ENCODE measurements around the gene GNAI1.

GNAI1 gene

DNA sequence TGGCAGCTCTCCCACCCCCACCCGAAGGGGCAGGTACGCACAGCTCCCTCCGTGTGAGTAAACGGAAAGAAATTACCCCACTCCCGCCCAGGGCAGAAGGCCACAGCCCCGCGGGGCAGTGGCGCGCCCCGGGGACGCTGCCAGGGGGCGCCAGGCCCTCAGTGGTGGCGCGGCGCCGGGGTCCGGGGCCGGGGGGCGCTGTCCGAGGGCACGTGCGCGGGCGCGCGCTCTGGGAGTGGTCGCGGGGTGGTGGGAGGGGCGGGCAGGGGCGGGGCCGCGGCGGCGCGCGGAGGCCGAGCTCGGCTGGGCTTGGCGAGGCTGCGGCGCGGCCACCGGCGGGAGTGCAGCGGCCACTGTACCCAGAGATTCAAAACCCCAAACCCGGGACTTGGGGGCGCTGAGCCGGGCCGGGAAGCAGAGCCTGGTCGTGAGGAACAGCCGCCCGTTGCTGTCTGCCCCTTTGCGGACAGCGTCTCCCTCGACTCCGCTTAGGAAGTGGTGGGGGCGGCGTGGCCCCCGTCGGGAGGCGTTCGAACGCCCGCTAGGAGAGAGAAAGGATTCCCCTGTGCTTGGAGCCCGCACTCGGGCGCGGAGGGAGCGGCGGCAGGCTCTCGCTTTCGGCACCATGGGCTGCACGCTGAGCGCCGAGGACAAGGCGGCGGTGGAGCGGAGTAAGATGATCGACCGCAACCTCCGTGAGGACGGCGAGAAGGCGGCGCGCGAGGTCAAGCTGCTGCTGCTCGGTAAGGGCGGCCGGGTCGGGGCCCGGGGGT is at the start of gene GNAI1:
TSS of gene GNAI1 (plus strand) at position 296 of the 773 bp plus-strand sequence. CDS start at position 626, 330 bp downstream.
- peak; percentile 68 for DNase-seq

DNA sequence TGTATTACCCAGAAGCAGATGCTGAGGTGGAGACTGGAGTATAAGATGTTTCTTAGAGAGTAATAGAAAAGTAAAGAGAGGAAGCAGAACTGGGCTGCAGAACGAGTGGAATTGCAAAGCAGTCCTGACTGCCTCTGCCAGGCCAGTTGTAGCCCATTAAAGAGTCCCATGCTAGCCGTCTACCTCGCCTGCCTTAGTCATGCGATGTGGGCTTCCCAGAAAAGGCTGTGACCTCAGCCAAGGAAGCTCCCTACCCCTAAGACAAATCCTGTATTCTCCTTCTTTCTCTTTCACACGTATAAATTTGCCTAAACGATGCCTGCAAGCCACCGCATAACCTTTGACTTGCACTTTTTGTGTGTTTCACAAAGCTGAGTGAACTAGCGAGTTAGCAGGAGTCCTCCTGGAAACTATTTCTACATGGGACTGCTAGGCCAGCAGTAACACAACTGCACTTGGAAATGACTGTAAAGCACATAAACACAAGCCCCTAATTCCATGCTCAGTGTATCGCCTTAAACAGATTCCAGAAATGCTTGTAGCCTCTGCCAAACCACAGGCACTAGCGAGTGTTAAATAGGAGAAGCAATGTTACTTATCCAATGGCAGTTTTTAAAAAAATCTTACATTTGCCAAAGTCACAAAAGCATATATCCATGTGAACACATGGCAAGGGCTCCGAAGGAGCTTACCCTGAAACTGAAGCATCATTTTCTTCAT is 47.4 kb upstream of the GNAI1 start:
- DNase-seq: no peak

DNA sequence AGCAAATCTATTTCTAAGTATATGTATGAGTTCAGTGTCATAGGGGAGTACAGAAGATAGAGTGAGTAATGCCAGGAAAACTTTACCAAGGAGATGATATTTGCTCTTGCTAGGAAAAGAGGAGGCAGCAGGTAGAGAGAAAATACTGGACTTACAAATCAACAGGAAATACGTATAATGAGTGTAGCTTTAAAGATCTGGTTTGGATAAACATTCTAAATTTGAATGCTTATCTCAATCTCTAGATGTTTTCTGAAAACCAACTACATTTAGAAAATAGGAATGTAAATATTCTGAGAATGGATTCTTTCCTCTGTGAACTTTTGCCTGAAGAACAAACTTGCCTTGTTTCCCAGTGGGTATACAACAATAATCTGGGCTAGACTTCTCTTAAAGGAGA is 46.9 kb upstream of the GNAI1 start:
- no peak for DNase-seq

- DNase-seq: no peak
These were observed 45.9 kb upstream of the GNAI1 start for GRCh38 chr7:80088705-80089104.

GRCh38 chr7:80089366-80089765 is 45.3 kb upstream of the GNAI1 start:
- DNase-seq: no peak

- DNase-seq: no peak
These were observed 41.3 kb upstream of the GNAI1 start for GRCh38 chr7:80093349-80093748.

DNA sequence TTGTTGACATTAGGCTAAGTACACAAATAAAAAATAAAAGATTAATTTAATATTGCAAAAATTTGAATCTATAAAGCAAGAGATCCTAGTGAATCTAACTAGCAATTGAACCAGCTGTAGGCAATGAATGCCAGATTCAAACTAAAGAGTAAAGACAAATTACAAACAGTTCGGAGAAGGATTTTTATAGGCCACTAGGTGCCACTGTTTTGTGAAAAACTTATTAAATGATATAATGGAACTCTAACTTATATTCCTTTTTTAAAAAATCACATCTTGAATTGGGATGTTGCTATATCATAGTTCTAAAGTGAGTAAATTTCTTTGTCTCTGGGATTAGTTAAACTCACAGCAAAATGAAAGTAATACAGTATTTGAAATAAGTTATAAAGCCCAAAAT is 39.1 kb upstream of the GNAI1 start:
- peak; percentile 38 for DNase-seq

DNA sequence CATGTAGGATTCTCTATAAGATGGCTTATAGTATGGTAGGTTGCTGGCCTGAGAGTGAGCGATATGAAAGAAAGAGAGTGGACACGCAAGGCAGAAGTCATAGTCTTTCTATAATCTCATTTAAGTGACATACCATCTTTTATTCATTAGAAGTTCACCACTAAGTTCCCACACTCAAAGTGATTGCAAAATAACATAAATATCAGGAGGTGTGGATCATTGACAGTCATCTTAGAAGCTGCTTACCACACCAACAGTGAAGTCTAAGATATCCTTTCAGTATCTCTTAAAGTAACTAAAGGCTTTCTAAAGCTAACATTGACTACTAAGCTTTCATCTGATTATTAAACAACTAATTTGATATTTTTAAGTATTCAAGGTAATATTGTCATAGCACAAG is 36.9 kb upstream of the GNAI1 start:
- DNase-seq: no peak

- no peak for DNase-seq
These were observed 35.8 kb upstream of the GNAI1 start for GRCh38 chr7:80098795-80099194.

DNA sequence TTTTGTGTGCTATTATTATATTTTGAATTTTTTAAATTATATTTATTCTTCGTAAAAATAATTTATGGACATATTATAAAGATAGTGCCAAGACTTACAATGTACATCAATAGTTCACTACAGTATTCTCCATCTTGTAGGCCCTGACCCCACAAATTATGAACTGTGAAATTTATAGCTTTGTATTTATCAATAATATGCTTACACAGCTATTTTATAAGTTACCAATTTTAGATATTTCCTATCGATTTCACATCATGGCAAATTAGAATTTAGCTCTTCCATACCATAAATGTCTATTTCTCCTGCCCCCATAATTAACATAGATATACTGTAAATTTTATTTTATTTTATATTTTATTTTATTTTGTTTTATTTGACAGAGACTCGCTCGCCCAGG is 34.4 kb upstream of the GNAI1 start:
- no peak for DNase-seq

GRCh38 chr7:80105701-80106408 is 28.8 kb upstream of the GNAI1 start:
- DNase-seq: no peak

- DNase-seq: no peak
These were observed 28.0 kb upstream of the GNAI1 start for GRCh38 chr7:80106498-80107113.

- DNase-seq: no peak
These were observed 27.4 kb upstream of the GNAI1 start for GRCh38 chr7:80107278-80107677.

DNA sequence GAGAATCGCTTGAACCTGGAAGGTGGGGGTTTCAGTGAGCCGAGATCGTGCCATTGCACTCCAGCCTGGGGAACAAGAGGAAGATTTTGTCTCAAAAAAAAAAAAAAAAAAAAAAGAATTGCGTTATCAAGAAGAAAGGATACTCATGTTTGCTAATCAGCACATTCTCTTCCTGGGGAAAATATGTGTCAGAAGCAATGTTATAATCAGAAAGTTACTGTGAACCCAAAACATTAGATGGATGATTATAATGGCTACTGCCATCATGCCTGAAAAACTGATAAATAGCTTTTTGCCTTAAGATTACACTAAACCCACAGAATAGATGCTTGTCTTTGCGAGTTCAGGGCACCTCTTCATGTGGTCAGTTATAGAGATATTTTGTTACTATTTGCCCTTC is 24.3 kb upstream of the GNAI1 start:
- no peak for DNase-seq

DNA sequence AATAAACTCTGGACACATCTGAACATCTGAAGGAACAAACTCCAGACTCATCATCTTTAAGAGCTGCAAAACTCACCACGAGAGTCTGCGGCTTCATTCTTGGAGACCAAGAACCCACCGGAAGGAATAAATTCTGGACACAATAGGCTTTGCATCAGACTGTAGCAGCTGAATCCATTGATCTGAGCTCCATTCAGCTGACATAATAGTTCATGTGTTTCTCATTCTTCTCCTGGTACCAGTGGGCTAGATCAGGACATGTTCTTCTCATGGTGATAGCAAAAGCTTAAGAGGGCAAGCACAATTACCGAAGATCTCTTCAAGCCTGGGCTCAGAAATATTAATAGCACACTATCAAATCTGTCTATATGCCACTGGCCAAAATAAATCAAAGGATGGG is 20.5 kb upstream of the GNAI1 start:
- no peak for DNase-seq

DNA sequence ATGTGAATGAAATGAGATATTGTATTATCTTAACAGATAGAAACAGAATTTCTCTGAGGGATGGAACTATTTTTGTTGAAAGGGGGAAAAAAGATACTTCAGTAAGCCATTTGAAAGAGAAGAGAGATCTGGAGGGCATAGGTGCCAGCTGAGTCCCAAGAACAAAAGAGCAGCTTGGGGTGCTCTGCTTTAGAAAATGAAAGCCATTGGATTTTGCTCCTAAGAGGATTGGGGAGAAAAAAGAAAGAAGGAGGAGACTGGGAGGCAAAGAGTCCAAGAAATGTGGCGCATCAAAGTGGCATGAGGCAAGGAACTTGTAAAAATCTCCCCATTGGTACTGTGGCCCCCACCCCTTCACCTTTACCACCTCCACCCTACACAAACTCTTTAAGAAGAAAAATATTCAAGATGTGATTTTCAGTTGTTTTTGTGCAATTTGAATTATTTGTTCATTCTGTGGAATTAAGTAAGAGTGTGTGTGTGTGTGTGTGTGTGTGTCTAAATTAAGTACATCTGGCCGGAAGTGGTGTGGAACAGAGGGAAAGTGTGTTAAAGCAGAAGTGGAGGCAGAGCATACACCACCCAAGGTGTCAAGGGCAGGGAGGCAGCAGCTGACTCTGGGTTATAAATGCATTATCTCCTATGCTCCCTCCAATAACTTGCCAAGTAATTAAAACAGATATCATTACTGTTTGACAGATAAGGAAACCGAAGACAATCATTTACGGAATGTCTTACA is 9.9 kb upstream of the GNAI1 start:
- DNase-seq: no peak

DNA sequence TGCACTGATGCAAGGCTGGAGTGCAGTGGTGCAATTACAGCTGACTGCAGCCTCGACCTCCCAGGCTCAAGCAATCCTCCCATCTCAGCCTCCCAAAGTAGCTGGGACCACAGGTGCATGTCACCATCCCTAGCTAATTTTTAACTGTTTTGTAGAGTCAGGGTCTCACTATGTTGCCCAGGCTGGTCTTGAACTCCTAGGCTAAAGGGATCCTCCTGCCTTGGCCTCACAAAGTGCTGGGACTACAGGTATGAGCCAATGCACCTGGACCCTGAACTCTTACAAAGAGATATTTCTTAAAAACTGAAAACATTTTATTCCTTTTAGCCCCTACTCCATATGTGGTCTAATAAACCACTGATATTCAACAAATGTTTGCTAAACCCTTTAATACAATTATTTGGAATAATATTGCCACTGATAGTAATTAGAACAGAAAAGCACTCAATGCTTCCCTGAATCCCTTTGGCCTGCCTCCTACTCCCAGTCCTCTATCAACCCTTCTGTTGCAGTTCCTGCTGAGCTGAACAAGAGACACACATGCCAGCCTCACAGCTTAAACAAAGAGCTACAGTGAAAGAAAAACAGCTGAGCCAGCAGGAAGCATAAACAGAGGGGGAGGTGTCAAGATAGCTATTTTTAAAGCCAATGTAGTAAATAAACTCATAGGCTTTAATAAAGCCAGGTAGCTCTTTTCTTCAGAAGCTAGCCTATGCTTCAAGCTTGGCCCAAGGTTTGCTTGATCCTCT is 7.0 kb upstream of the GNAI1 start:
- peak; percentile 52 for DNase-seq

GRCh38 chr7:80128918-80129317 is 5.7 kb upstream of the GNAI1 start:
- no peak for DNase-seq

DNA sequence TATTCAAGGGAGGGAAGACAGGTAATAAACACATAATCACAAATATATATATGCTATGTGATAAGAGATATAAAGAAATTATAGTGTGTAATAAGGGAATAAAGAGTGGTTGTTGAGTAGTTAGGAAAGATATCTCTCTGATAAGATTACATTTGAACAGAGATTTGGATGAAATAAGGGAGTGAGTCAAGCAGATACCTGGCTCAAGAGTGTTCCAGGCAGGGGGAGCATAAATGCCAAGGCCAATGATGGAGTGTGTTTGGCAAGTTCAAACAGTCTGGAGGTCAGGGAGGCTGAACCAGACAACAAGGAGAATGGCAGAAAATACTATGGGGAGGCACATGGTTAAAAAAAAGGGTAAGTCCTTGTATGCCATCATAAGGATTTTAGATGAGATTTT is 4.8 kb upstream of the GNAI1 start:
- DNase-seq: no peak

GRCh38 chr7:80131675-80132435 is 2.8 kb upstream of the GNAI1 start:
- no peak for DNase-seq

DNA sequence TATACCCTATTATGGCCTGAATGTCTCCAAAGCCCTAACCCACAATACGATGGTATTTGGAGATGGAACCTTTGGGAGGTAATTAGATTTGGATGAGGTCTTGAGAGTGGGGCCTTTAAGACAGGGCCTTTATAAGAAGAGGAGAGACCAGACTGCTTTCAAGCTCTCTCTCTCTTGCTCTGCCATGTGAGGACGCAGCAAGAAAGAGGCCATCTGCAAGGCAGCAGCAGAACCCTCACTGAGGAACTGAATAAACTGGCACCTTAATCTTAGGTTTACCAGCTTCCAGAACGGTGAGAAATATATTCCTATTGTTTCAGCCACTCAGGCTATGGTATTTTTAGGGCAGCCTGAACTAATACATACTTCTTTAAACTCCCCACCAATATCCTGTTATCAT is 2.0 kb upstream of the GNAI1 start:
- no peak for DNase-seq
